Subcutaneous adipose tissue (tissue), 4 donors: ENCODE measurements around the gene RPLP2. TPM values are rescaled to one million over a fixed set of nuclear protein-coding genes. Genes with fewer than 3 reads are reported as not detected.

Experiments used
- total RNA-seq, 4 donors: library from RNA; depleted of rRNA; stranded (reverse); fragments of >200 nt; gene quantifications; one replicate each; pipeline ENCODE4 v1.1.0, GENCODE V29; 2016
- TF ChIP-seq, protein P1 (sequence below): fragments of 450-650 bp; IDR thresholded peaks from one replicate; pipeline ENCODE4 v1.5.1; 2016; ENCODE audit warnings: low read depth, mild to moderate bottlenecking, control low read depth, antibody characterized with exemption, moderate library complexity

RPLP2 gene
- total RNA-seq, 4 donors from 2014 or later = 917 to 1,671 (median 1,426) TPM

DNA sequence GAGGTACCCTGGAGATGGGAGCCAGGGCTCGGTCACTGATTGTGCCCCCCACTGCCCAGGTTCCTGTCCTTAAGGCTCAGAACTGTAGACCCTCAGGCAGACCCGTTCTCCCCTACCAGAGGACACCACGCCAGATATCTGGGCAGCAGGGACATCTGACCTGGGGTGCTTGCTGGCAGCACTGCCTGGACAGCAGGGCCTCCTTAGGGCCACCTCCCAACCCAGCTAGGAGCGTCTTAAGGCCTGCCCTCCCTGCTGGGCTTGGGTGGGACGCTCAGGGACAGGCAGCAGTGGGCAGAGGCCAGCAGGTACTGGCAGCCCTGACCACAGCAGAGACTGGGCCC, 29.5 kb downstream of the RPLP2 start:
- TF ChIP-seq, protein P1, sequence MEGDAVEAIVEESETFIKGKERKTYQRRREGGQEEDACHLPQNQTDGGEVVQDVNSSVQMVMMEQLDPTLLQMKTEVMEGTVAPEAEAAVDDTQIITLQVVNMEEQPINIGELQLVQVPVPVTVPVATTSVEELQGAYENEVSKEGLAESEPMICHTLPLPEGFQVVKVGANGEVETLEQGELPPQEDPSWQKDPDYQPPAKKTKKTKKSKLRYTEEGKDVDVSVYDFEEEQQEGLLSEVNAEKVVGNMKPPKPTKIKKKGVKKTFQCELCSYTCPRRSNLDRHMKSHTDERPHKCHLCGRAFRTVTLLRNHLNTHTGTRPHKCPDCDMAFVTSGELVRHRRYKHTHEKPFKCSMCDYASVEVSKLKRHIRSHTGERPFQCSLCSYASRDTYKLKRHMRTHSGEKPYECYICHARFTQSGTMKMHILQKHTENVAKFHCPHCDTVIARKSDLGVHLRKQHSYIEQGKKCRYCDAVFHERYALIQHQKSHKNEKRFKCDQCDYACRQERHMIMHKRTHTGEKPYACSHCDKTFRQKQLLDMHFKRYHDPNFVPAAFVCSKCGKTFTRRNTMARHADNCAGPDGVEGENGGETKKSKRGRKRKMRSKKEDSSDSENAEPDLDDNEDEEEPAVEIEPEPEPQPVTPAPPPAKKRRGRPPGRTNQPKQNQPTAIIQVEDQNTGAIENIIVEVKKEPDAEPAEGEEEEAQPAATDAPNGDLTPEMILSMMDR = no peak

GRCh38 chr11:839875-840617, 30.3 kb downstream of the RPLP2 start:
- TF ChIP-seq, protein P1 = no peak

DNA sequence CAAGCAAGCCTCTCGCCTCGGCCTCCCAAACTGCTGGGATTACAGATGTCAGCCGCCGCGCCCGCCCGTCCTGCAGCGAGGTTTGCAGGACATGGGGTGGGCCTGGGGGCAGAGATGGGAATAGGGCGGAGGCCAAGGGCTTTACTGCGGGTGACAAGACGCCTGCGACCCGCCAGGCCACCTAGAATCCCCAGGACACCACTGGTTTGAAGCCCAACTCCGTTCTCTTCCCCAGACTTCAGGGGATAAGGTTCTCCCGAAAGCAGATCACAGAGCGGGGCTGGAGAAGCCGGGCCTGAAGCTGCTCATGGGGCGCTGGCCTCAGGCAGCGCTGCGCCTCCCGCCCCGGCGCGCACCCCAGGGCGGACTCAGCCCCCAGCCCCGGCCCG, 32.2 kb downstream of the RPLP2 start:
- TF ChIP-seq, protein P1 = no peak

GRCh38 chr11:842370-843002, 32.7 kb downstream of the RPLP2 start, which contains the start of the genes POLR2L and TSPAN4:
Gene POLR2L, minus strand, starts transcription at chr11:842529. Its CDS starts 21 bp downstream, at chr11:842508.
Gene TSPAN4, plus strand, starts transcription at chr11:842852. Its CDS starts 7,453 bp downstream, at chr11:850305.
- TF ChIP-seq, protein P1 = no peak

DNA sequence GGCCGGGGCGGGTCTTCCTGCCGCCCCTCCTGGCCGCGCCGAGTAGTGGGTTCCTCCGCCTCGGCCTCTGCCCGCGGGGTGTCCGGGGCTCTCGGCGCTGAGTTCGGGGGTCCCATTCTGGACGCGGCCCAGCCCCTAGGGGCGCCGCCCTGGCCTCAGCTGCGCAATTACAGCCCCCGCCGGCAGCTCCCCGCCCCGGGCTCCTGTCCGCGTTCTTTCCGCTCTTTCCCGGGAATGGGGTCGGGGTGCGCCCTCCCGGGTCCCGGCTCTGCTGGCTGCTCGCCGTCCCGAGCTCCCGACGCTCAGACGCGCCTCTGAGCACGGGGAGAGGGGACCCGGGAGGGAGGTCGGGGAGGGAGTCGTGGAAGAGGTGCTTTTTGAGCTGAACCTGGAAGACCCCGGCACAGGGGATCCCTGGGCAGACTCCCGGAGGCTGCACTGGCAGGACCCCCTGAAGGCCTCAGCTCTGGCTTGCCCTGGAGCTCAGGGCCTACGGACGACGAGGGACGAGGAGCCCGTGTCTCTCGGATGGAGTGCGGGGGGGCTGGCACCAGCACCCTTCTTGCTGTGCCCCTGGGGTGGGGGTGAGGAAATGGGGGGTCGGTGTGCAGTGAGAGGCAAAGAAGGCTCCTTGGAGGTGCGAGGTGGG, 33.4 kb downstream of the RPLP2 start:
- TF ChIP-seq, protein P1 = no peak

DNA sequence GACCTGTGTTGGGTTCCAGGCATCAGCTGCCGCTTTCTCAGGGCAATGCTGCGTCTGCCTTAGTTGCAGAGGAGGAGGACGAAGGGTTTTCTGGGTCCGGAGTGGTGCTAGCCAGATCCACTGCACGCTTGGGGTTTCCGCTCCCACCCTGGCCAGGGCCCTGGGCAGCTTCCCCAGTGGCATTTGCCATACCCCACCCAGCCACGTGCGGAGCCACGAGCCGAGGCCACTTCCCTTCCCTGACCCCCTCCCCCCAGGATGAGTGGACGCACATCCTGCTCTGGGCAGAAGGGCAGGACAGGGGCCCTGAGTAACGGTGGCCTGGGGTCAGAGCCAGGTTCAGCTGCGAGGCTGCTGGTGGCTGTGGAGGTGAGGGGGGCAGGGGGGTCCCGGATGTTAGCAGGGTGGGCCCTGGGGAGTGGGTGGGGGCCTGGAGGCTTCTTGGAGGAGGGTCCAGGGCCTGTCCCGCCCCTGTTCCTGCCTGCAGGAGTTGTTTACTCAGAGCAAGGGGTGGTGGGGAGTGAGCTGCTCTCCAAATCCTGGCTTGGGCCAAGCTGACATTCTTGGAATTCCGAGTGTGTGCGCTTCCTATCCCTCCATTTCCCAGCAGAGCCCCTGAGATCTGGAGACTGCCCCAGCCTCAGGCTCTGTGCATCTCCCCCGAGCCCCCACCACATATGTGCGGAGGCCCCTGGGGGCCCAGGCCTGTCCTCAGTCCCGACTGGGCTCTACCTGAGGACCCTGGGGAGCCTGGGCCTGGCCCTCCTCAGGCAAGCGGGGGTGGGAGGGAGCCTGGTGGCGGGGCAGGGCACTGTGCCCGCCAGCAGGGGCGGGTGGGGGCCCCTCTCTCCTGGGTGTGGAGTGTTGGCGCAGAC, 34.3 kb downstream of the RPLP2 start:
- TF ChIP-seq, protein P1 = no peak
